Osteoblast (primary cell): ENCODE measurements around the gene SH3D19. TPM values are rescaled to one million over a fixed set of nuclear protein-coding genes. Genes with fewer than 3 reads are reported as not detected.

Experiments used
- DNase-seq: peaks from one replicate; pipeline ENCODE4 v3.0.0; 2011; ENCODE audit warnings: low spot score, mixed read lengths; ENCODE audit not compliant: insufficient read length; ENCODE audit errors: missing footprints
- H2AFZ ChIP-seq: 2 replicates; pipeline ENCODE4 v1.6.0; 2011; ENCODE audit warnings: mild to moderate bottlenecking, low read length
- H3K27ac ChIP-seq: 2 replicates; pipeline ENCODE4 v1.5.1; 2011; ENCODE audit warnings: mild to moderate bottlenecking, low read depth, low read length, moderate library complexity
- H3K27me3 ChIP-seq: 2 replicates; pipeline ENCODE4 v1.6.0; 2012; ENCODE audit warnings: mild to moderate bottlenecking, control low read depth, inconsistent platforms, low read length, moderate library complexity; ENCODE audit not compliant: insufficient read depth
- H3K36me3 ChIP-seq: 2 replicates; pipeline ENCODE4 v1.5.1; 2011; ENCODE audit warnings: mild to moderate bottlenecking, low read length, control low read depth, moderate library complexity; ENCODE audit not compliant: insufficient read depth
- H3K4me1 ChIP-seq: 2 replicates; pipeline ENCODE4 v1.5.1; 2011; ENCODE audit warnings: mild to moderate bottlenecking, low read length, control low read depth, moderate library complexity; ENCODE audit not compliant: insufficient read depth
- H3K4me2 ChIP-seq: 2 replicates; pipeline ENCODE4 v1.6.0; 2011; ENCODE audit warnings: mild to moderate bottlenecking, low read length; ENCODE audit not compliant: insufficient read depth
- H3K4me3 ChIP-seq: fragments of 200-600 bp; sonication (generic); 3 replicates; pipeline ENCODE4 v1.5.1; 2012; ENCODE audit warnings: mild to moderate bottlenecking, low read length, inconsistent platforms; ENCODE audit not compliant: insufficient read depth
- H3K79me2 ChIP-seq: 2 replicates; pipeline ENCODE4 v1.6.0; 2012; ENCODE audit warnings: mild to moderate bottlenecking, low read length, control low read depth, inconsistent platforms; ENCODE audit not compliant: insufficient read depth
- H3K9me3 ChIP-seq: 2 replicates; pipeline ENCODE4 v1.5.1; 2011; ENCODE audit warnings: low read depth, low read length, control low read depth
- H4K20me1 ChIP-seq: 2 replicates; pipeline ENCODE4 v1.6.0; 2012; ENCODE audit warnings: mild to moderate bottlenecking, low read length, control low read depth; ENCODE audit not compliant: insufficient read depth
- CTCF ChIP-seq: IDR thresholded peaks from 2 replicates; pipeline ENCODE4 v1.5.1; 2011; ENCODE audit warnings: mild to moderate bottlenecking, low read depth, low read length, moderate library complexity; ENCODE audit errors: extremely low read depth
- total RNA-seq: library from RNA; depleted of rRNA; stranded (reverse); fragments of >200 nt; gene quantifications from 2 replicates; pipeline ENCODE4 v1.2.3, GENCODE V29; 2012

The SH3D19 gene
- total RNA-seq, 1 donor, result 74.9 TPM

- Histone ChIP-seq H3K27me3 (no peaks in the 10 kb centered on the region), H3K4me1 (no peaks in the 10 kb centered on the region), H3K4me3 (no peak overlapping the region), H3K79me2 (no peaks in the 10 kb centered on the region), H4K20me1 (peaks cover 8% of the 10 kb centered on the region), H3K36me3 (peaks cover 28% of the 10 kb centered on the region), H3K4me2 (no peak overlapping the region), H3K27ac (no peak overlapping the region), H2AFZ (no peak overlapping the region), H3K9me3 (no peaks in the 10 kb centered on the region)
- no peak for TF ChIP-seq CTCF
- DNase-seq, result no peak
Measured at GRCh38 chr4:151110236-151110635, 215.2 kb downstream of the SH3D19 start.

- Histone ChIP-seq H2AFZ (no peak overlapping the region), H3K4me2 (no peak overlapping the region), H3K4me1 (peaks cover 3% of the 10 kb centered on the region), H3K27ac (no peak overlapping the region), H3K36me3 (peaks cover 56% of the 10 kb centered on the region), H3K79me2 (peaks cover 12% of the 10 kb centered on the region), H3K4me3 (no peak overlapping the region), H3K27me3 (no peaks in the 10 kb centered on the region), H4K20me1 (peaks cover 24% of the 10 kb centered on the region), H3K9me3 (no peaks in the 10 kb centered on the region)
- no peak for DNase-seq
- TF ChIP-seq CTCF, result no peak
Measured at GRCh38 chr4:151107063-151107462, 218.3 kb downstream of the SH3D19 start.

GRCh38 chr4:151105454-151106032 lies 219.9 kb downstream of the SH3D19 start:
- peaks cover 27% of the 10 kb centered on the region for H3K79me2 ChIP-seq
- H3K4me2 ChIP-seq, result no peak overlapping the region
- H2AFZ ChIP-seq, result no peak overlapping the region
- no peak overlapping the region for H3K4me3 ChIP-seq
- no peak for DNase-seq
- TF ChIP-seq CTCF, result no peak
- H3K27me3 ChIP-seq, result no peaks in the 10 kb centered on the region
- peaks cover 39% of the 10 kb centered on the region for H4K20me1 ChIP-seq
- H3K4me1 ChIP-seq, result peaks cover 17% of the 10 kb centered on the region
- no peak overlapping the region for H3K27ac ChIP-seq
- peaks cover 71% of the 10 kb centered on the region for H3K36me3 ChIP-seq
- no peaks in the 10 kb centered on the region for H3K9me3 ChIP-seq

GRCh38 chr4:151104621-151105020 lies 220.8 kb downstream of the SH3D19 start:
- TF ChIP-seq CTCF, result no peak
- Histone ChIP-seq H3K9me3 (no peaks in the 10 kb centered on the region), H3K4me2 (no peak overlapping the region), H4K20me1 (peaks cover 47% of the 10 kb centered on the region), H3K27me3 (no peaks in the 10 kb centered on the region), H3K4me3 (no peak overlapping the region), H3K79me2 (peaks cover 36% of the 10 kb centered on the region), H3K36me3 (peaks cover 77% of the 10 kb centered on the region), H2AFZ (no peak overlapping the region), H3K4me1 (peaks cover 19% of the 10 kb centered on the region), H3K27ac (no peak overlapping the region)
- no peak for DNase-seq
